Hepatocyte (in vitro differentiated cells): ENCODE measurements around the gene CGRRF1. TPM values are rescaled to one million over a fixed set of nuclear protein-coding genes. Genes with fewer than 3 reads are reported as not detected.

Experiments
- DNase-seq: peaks from one replicate; pipeline ENCODE4 v3.0.0-alpha.2; 2016; ENCODE audit warnings: low spot score
- H2AFZ ChIP-seq: fragments of 200-600 bp; sonication (generic); 2 replicates; pipeline ENCODE4 v1.6.0; 2016; ENCODE audit warnings: antibody characterized with exemption, mild to moderate bottlenecking
- H3K27ac ChIP-seq: fragments of 200-600 bp; sonication (generic); 2 replicates; pipeline ENCODE4 v1.5.1; 2016; ENCODE audit warnings: mild to moderate bottlenecking
- H3K27me3 ChIP-seq: fragments of 200-600 bp; sonication (generic); 2 replicates; pipeline ENCODE4 v1.6.1; 2016
- H3K36me3 ChIP-seq: fragments of 200-600 bp; sonication (generic); replicated peaks from 2 replicates; pipeline ENCODE4 v1.5.1; 2016; ENCODE audit warnings: low read depth; ENCODE audit not compliant: insufficient read depth
- H3K4me1 ChIP-seq: fragments of 200-600 bp; sonication (generic); 2 replicates; pipeline ENCODE4 v1.5.1; 2016; ENCODE audit warnings: mild to moderate bottlenecking, moderate library complexity; ENCODE audit not compliant: insufficient read depth
- H3K4me2 ChIP-seq: fragments of 200-600 bp; sonication (generic); 2 replicates; pipeline ENCODE4 v1.6.0; 2016
- H3K4me3 ChIP-seq: fragments of 200-600 bp; sonication (generic); 2 replicates; pipeline ENCODE4 v1.5.1; 2016; ENCODE audit warnings: mild to moderate bottlenecking
- H3K79me2 ChIP-seq: fragments of 200-600 bp; sonication (generic); 2 replicates; pipeline ENCODE4 v1.6.0; 2017; ENCODE audit warnings: mild to moderate bottlenecking
- H3K9me2 ChIP-seq: fragments of 200-600 bp; sonication (generic); replicated peaks from 2 replicates; pipeline ENCODE4 v1.6.0; 2017; ENCODE audit warnings: mild to moderate bottlenecking; ENCODE audit not compliant: insufficient read depth
- H3K9me3 ChIP-seq: fragments of 200-600 bp; sonication (generic); 2 replicates; pipeline ENCODE4 v1.5.1; 2016; ENCODE audit warnings: low read depth, mild to moderate bottlenecking
- H4K20me1 ChIP-seq: fragments of 200-600 bp; sonication (generic); 2 replicates; pipeline ENCODE4 v1.6.0; 2016; ENCODE audit warnings: mild to moderate bottlenecking; ENCODE audit not compliant: insufficient read depth, poor library complexity, severe bottlenecking
- EZH2 ChIP-seq: fragments of 200-600 bp; sonication (generic); IDR thresholded peaks from 2 replicates; pipeline ENCODE4 v1.6.1; 2016; ENCODE audit warnings: antibody characterized with exemption, mild to moderate bottlenecking, borderline replicate concordance
- EZH2phosphoT487 ChIP-seq: fragments of 200-600 bp; sonication (generic); IDR thresholded peaks from one replicate; pipeline ENCODE4 v1.6.1; 2018; ENCODE audit warnings: antibody characterized with exemption, mild to moderate bottlenecking, low read depth, moderate library complexity; ENCODE audit not compliant: unreplicated experiment, severe bottlenecking
- WGBS: methylation state at CpG from one replicate; pipeline ENCODE4 v1.1.6; 2016; ENCODE audit warnings: low lambda C conversion rate; ENCODE audit errors: missing lambda C conversion rate; 5-methylcytosine and 5-hydroxymethylcytosine counted together
- polyA plus RNA-seq: library from polyadenylated mRNA; unstranded; fragments of >200 nt; fragmentation: Nextera tagmentation; extraction: Ambion mirVana; gene quantifications from 2 replicates; pipeline ENCODE4 v1.2.1, GENCODE V29; 2016
- total RNA-seq: library from RNA; depleted of rRNA; stranded (reverse); fragments of >200 nt; gene quantifications from 2 replicates; pipeline ENCODE4 v1.2.3, GENCODE V29; 2014
- TF ChIP-seq, protein P1 (sequence below): fragments of 200-600 bp; sonication (generic); IDR thresholded peaks from 2 replicates; pipeline ENCODE4 v1.5.1; 2016; ENCODE audit warnings: antibody characterized with exemption, mild to moderate bottlenecking; ENCODE audit not compliant: poor library complexity

Gene CGRRF1
- total and polyA plus RNA-seq, 2 experiments from 2014 or later, result 20.7 to 27.0 TPM

GRCh38 chr14:54535126-54535525 is 25.4 kb downstream of the CGRRF1 start:
- WGBS, result 100% methylated on average over 1 of the region's 1 CpG

GRCh38 chr14:54535646-54536045 is 25.9 kb downstream of the CGRRF1 start:
- Histone ChIP-seq H3K4me3 (no peak overlapping the region), H3K27me3 (no peaks in the 10 kb centered on the region), H3K79me2 (no peaks in the 10 kb centered on the region), H3K4me2 (no peak overlapping the region), H3K9me2 (no peaks in the 10 kb centered on the region), H3K4me1 (peaks cover 15% of the 10 kb centered on the region), H3K9me3 (no peaks in the 10 kb centered on the region), H3K36me3 (no peaks in the 10 kb centered on the region), H2AFZ (no peak overlapping the region), H3K27ac (no peak overlapping the region), H4K20me1 (no peaks in the 10 kb centered on the region)
- TF ChIP-seq, protein P1, sequence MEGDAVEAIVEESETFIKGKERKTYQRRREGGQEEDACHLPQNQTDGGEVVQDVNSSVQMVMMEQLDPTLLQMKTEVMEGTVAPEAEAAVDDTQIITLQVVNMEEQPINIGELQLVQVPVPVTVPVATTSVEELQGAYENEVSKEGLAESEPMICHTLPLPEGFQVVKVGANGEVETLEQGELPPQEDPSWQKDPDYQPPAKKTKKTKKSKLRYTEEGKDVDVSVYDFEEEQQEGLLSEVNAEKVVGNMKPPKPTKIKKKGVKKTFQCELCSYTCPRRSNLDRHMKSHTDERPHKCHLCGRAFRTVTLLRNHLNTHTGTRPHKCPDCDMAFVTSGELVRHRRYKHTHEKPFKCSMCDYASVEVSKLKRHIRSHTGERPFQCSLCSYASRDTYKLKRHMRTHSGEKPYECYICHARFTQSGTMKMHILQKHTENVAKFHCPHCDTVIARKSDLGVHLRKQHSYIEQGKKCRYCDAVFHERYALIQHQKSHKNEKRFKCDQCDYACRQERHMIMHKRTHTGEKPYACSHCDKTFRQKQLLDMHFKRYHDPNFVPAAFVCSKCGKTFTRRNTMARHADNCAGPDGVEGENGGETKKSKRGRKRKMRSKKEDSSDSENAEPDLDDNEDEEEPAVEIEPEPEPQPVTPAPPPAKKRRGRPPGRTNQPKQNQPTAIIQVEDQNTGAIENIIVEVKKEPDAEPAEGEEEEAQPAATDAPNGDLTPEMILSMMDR, result no peak
- TF ChIP-seq EZH2phosphoT487 (no peak), EZH2 (no peak)
- no peak for DNase-seq
- WGBS, result 72% methylated on average over 2 of the region's 2 CpGs

More at GRCh38 chr14:54535126-54535525, 25.4 kb downstream of the CGRRF1 start:
- Histone ChIP-seq H3K9me3 (no peaks in the 10 kb centered on the region), H3K27me3 (no peaks in the 10 kb centered on the region), H3K4me1 (peaks cover 15% of the 10 kb centered on the region), H3K4me2 (no peak overlapping the region), H2AFZ (no peak overlapping the region), H3K79me2 (no peaks in the 10 kb centered on the region), H3K9me2 (no peaks in the 10 kb centered on the region), H3K36me3 (no peaks in the 10 kb centered on the region), H3K27ac (no peak overlapping the region), H4K20me1 (no peaks in the 10 kb centered on the region), H3K4me3 (no peak overlapping the region)
- no peak for DNase-seq
- TF ChIP-seq EZH2, result no peak
- TF ChIP-seq EZH2phosphoT487, result no peak
- TF ChIP-seq, protein P1, result no peak

DNA sequence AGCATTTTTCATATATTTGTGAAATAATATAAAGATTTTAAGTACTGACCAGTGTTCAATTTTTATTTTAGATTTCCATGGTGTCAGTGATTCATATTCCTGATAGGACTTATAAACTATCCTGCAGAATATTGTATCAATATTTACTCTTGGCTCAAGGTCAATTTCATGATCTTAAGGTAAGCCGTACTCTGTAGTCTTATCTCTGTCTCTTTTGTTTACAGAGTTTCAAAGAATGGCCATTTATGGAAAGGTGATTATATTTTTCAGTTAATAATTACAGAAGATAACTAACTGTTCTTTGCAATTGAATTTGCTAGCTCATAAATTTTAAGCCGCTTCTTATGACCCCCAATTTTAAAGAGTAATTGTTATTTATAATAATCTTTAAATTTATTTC is 27.9 kb downstream of the CGRRF1 start:
- peak; percentile 21 for DNase-seq
- peaks cover 15% of the 10 kb centered on the region for H3K4me1 ChIP-seq
- H3K9me3 ChIP-seq, result no peaks in the 10 kb centered on the region
- no peak overlapping the region for H3K27ac ChIP-seq
- H3K4me2 ChIP-seq, result peak overlapping the region; percentile 54
- H3K9me2 ChIP-seq, result no peaks in the 10 kb centered on the region
- no peaks in the 10 kb centered on the region for H3K27me3 ChIP-seq
- 54% methylated on average over 2 of the region's 2 CpGs for WGBS
- H3K36me3 ChIP-seq, result no peaks in the 10 kb centered on the region
- H2AFZ ChIP-seq, result no peak overlapping the region
- no peak overlapping the region for H3K4me3 ChIP-seq
- no peaks in the 10 kb centered on the region for H3K79me2 ChIP-seq
- TF ChIP-seq, protein P1, result no peak
- peak; percentile 60 for TF ChIP-seq EZH2phosphoT487
- no peak for TF ChIP-seq EZH2
- no peaks in the 10 kb centered on the region for H4K20me1 ChIP-seq

GRCh38 chr14:54538055-54538454 is 28.3 kb downstream of the CGRRF1 start:
- Histone ChIP-seq H3K27me3 (no peaks in the 10 kb centered on the region), H4K20me1 (no peaks in the 10 kb centered on the region), H3K4me3 (no peak overlapping the region), H3K4me2 (peak overlapping the region; percentile 54), H2AFZ (no peak overlapping the region), H3K79me2 (no peaks in the 10 kb centered on the region), H3K27ac (no peak overlapping the region), H3K9me3 (no peaks in the 10 kb centered on the region), H3K36me3 (no peaks in the 10 kb centered on the region), H3K9me2 (no peaks in the 10 kb centered on the region), H3K4me1 (peaks cover 15% of the 10 kb centered on the region)
- DNase-seq, result no peak
- TF ChIP-seq, protein P1, result no peak
- TF ChIP-seq EZH2phosphoT487, result no peak
- no peak for TF ChIP-seq EZH2
- 64% methylated on average over 3 of the region's 3 CpGs for WGBS
